Epidermal melanocyte (primary cell): Measurements from ENCODE around the gene PLA2G4D.

ENCODE experiments used
- DNase-seq: peaks from one replicate; pipeline ENCODE4 v3.0.0; 2011; ENCODE audit warnings: low spot score; ENCODE audit not compliant: insufficient read length

PLA2G4D gene

DNA sequence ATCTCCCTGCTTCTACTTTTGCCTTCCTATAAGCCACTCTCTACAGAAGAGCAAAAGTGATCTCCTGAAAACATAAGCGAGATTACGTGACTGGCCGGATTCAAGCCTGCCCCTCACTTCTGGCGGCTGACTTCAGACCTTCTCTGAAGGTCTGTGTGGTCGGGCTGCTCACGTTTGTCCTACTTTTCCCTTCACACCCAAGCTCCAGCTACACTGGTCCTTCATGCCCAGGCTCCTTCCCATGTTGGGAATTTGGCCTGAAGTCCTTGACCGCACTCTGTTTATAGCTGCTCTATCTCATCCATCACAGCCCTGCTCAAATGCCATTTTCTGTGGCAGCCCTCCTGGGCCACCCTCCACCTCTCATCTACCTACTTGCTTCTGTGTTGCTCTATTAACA, 66.8 kb downstream of the PLA2G4D start:
- no peak for DNase-seq

DNA sequence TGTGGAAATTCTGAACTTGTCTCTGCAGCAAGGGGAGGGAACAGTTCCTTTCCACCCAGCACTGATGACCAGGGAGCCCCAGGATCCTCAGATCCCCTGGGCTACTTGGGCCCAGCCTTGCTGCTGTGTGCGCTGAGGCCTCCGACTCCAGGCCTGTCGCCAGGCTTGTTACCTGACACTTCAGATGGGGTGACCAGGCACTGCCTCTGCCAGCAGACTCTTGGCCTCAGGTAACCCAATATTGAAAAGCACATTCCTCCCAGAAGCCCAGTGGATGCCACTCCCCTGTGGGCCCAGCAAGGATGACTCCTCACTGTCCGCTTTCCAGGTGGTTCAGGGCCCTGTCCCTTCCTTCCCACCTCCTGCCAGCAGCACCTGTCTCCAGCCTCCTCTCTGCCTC, 70.1 kb downstream of the PLA2G4D start:
- no peak for DNase-seq

- DNase-seq = no peak
Observed at GRCh38 chr15:42021593-42021992, 72.8 kb downstream of the PLA2G4D start.

- no peak for DNase-seq
Observed at GRCh38 chr15:42020713-42021273, 73.6 kb downstream of the PLA2G4D start, which contains the start of gene PLA2G4E. TSS of gene PLA2G4E (minus strand) at chr15:42021042. CDS start at chr15:42021030, 12 bp downstream.

DNA sequence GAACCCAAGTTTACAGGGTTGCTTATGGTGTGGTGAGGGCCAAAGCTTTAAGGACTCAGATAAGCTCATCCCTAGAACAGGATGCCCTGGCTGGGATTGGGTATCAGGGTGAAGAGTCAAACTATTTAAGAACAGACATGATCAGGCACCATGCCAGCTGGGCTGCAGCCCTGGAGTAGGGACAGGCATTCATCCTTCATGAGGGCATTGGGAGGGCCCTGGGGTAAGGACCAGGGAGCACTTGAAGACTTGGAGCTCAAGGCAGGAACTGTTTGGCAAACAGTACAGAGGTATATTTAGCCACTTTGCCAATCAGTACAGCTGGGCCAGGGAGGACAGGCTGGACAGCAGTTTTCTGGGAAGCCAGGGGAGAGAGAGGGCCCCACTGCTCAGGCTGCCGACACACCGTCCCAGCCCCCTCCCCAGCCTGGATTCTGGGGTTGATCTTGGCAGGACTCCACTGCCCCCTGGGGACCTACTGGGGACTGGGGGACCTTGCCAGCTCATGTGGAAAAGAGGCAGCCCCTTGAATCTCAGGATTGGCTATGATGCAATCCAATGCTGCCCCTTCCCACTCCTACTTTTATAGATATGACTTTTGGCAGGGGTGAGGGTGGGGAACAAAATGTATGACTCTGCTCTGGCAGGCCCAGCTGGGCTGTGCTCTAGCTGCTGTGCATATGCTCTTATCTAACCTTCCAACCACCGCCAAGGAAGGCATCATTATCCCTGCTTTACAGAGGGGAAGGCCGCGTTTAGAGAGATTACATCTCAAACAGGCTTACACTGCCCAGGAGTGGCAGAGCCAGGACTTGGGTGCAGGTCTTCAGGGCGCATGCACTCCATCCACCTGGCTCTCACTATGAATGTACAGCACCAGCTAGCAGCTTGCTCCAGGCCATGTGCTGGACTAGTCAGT, 75.8 kb downstream of the PLA2G4D start:
- DNase-seq = no peak
